BLaER1 treated with 17β-estradiol and CSF1 and Interleukin-3, amounts not matched to agents 10 nM and 100 nM (cell line): ENCODE data around the gene RPS19.

Experiments used
- H3K27ac ChIP-seq, 11 experiments: shearing (Covaris generic); formaldehyde crosslinking; 2 replicates each; pipeline ENCODE4 v1.8.1; 2022
- H3K27me3 ChIP-seq, 11 experiments: shearing (Covaris generic); formaldehyde crosslinking; 2 replicates each; pipeline ENCODE4 v1.8.1; 2022
- H3K36me3 ChIP-seq, 11 experiments: shearing (Covaris generic); formaldehyde crosslinking; 2 replicates each; pipeline ENCODE4 v1.8.1; 2022
- H3K4me1 ChIP-seq, 10 experiments: shearing (Covaris generic); formaldehyde crosslinking; 2 replicates each; pipeline ENCODE4 v1.8.1; 2022
- H3K4me2 ChIP-seq, 11 experiments: shearing (Covaris generic); formaldehyde crosslinking; 2 replicates each; pipeline ENCODE4 v1.8.1; 2022
- H3K4me3 ChIP-seq, 10 experiments: shearing (Covaris generic); formaldehyde crosslinking; 2 replicates each; pipeline ENCODE4 v1.8.1; 2022
- H3K9ac ChIP-seq, 11 experiments: shearing (Covaris generic); formaldehyde crosslinking; 2 replicates each; pipeline ENCODE4 v1.8.1; 2022
- H3K9me3 ChIP-seq, 11 experiments: shearing (Covaris generic); formaldehyde crosslinking; replicated peaks in 1 of 11; 2 replicates each; pipeline ENCODE4 v1.8.1; 2022
- H4K20me1 ChIP-seq, 11 experiments: shearing (Covaris generic); formaldehyde crosslinking; 2 replicates each; pipeline ENCODE4 v1.8.1; 2022
- Cebpa-rat ChIP-seq, 11 experiments: shearing (Covaris generic); IDR thresholded peaks; 2 replicates each; pipeline ENCODE4 v1.8.1; 2022

RPS19 gene

GRCh38 chr19:41883821-41884733 is 24.0 kb downstream of the RPS19 start:
- H4K20me1 ChIP-seq = peaks cover 46 to 52% (median 48%) of the 10 kb centered on the region in 11 experiments
- H3K27me3 ChIP-seq = no peaks in the 10 kb centered on the region
- H3K4me2 ChIP-seq = peak overlapping the region; percentile 82 to 99 (median 98)
- no peak for TF ChIP-seq Cebpa-rat (IDR thresholded peaks at IDR 0.05)
- H3K9me3 ChIP-seq = no peaks in the 10 kb centered on the region
- H3K4me3 ChIP-seq = peak overlapping the region; percentile 73 to 96 (median 88)
- H3K4me1 ChIP-seq = peaks cover 64 to 83% (median 79%) of the 10 kb centered on the region in 10 experiments
- H3K27ac ChIP-seq = peak overlapping the region; percentile 76 to 98 (median 96)
- peak overlapping the region; percentile 86 to 97 (median 95) for H3K9ac ChIP-seq
- H3K36me3 ChIP-seq = peaks cover 14 to 52% (median 29%) of the 10 kb centered on the region in 11 experiments

- peaks cover 46 to 80% (median 72%) of the 10 kb centered on the region in 10 experiments for H3K4me1 ChIP-seq
- H3K27me3 ChIP-seq = no peaks in the 10 kb centered on the region
- H3K27ac ChIP-seq = peak overlapping the region in 10 of 11 experiments; percentile 50 to 98 (median 80); a peak in 19 of 22 replicates
- TF ChIP-seq Cebpa-rat (IDR thresholded peaks at IDR 0.05) = no peak
- H3K4me2 ChIP-seq = peak overlapping the region; percentile 82 to 99 (median 98)
- peak overlapping the region in 9 of 10 experiments; percentile 20 to 94 (median 50); a peak in 18 of 20 replicates for H3K4me3 ChIP-seq
- H3K36me3 ChIP-seq = peaks cover 29 to 64% (median 48%) of the 10 kb centered on the region in 11 experiments
- peaks cover 61 to 79% (median 77%) of the 10 kb centered on the region in 11 experiments for H4K20me1 ChIP-seq
- no peaks in the 10 kb centered on the region for H3K9me3 ChIP-seq
- peak overlapping the region; percentile 61 to 97 (median 86) for H3K9ac ChIP-seq
Measured at GRCh38 chr19:41886761-41887710, 27.0 kb downstream of the RPS19 start.

GRCh38 chr19:41887711-41888382 is 27.8 kb downstream of the RPS19 start:
- H3K9ac ChIP-seq = peak overlapping the region; percentile 61 to 97 (median 86); a peak in 21 of 22 replicates
- no peaks in the 10 kb centered on the region for H3K9me3 ChIP-seq
- H3K4me3 ChIP-seq = peak overlapping the region in 8 of 10 experiments; percentile 37 to 94 (median 52); a peak in 16 of 20 replicates
- H3K27me3 ChIP-seq = no peaks in the 10 kb centered on the region
- peak overlapping the region in 10 of 11 experiments; percentile 50 to 98 (median 80); a peak in 19 of 22 replicates for H3K27ac ChIP-seq
- no peak for TF ChIP-seq Cebpa-rat (IDR thresholded peaks at IDR 0.05)
- peaks cover 62 to 87% (median 85%) of the 10 kb centered on the region in 11 experiments for H4K20me1 ChIP-seq
- H3K36me3 ChIP-seq = peaks cover 37 to 72% (median 55%) of the 10 kb centered on the region in 11 experiments
- peak overlapping the region; percentile 82 to 99 (median 98) for H3K4me2 ChIP-seq
- H3K4me1 ChIP-seq = peaks cover 42 to 81% (median 73%) of the 10 kb centered on the region in 10 experiments

- peaks cover 42 to 84% (median 75%) of the 10 kb centered on the region in 10 experiments for H3K4me1 ChIP-seq
- H3K36me3 ChIP-seq = peaks cover 38 to 76% (median 58%) of the 10 kb centered on the region in 11 experiments
- H3K9me3 ChIP-seq = no peaks in the 10 kb centered on the region
- H3K4me3 ChIP-seq = no peak overlapping the region
- no peak for TF ChIP-seq Cebpa-rat (IDR thresholded peaks at IDR 0.05)
- H3K9ac ChIP-seq = peak overlapping the region in 4 of 11 experiments; percentile 5 to 95 (median 24); a peak in 3 of 22 replicates
- peaks cover 62 to 92% (median 87%) of the 10 kb centered on the region in 11 experiments for H4K20me1 ChIP-seq
- no peaks in the 10 kb centered on the region for H3K27me3 ChIP-seq
- H3K27ac ChIP-seq = peak overlapping the region in 2 of 11 experiments; percentile 29 to 40; a peak in 3 of 22 replicates
- H3K4me2 ChIP-seq = no peak overlapping the region; a peak in 1 of 22 replicates
Measured at GRCh38 chr19:41888926-41889325, 28.9 kb downstream of the RPS19 start.

- no peak for TF ChIP-seq Cebpa-rat (IDR thresholded peaks at IDR 0.05)
- Histone ChIP-seq H4K20me1 (peaks cover 56 to 94% (median 87%) of the 10 kb centered on the region in 11 experiments), H3K4me1 (peaks cover 37 to 79% (median 71%) of the 10 kb centered on the region in 10 experiments), H3K27ac (no peak overlapping the region), H3K9me3 (no peaks in the 10 kb centered on the region), H3K36me3 (peaks cover 47 to 85% (median 67%) of the 10 kb centered on the region in 11 experiments), H3K9ac (no peak overlapping the region; a peak in 1 of 22 replicates), H3K4me3 (no peak overlapping the region), H3K27me3 (no peaks in the 10 kb centered on the region), H3K4me2 (no peak overlapping the region)
Measured at GRCh38 chr19:41889896-41890295, 29.8 kb downstream of the RPS19 start.

- Histone ChIP-seq H3K9me3 (no peaks in the 10 kb centered on the region), H3K9ac (no peak overlapping the region; a peak in 1 of 22 replicates), H3K36me3 (peaks cover 58 to 85% (median 70%) of the 10 kb centered on the region in 11 experiments)
Measured at GRCh38 chr19:41890936-41891335, 30.9 kb downstream of the RPS19 start.

GRCh38 chr19:41892173-41892902 is 32.3 kb downstream of the RPS19 start:
- Histone ChIP-seq H3K27me3 (no peaks in the 10 kb centered on the region), H3K4me2 (peak overlapping the region in 7 of 11 experiments; percentile 5 to 29 (median 19); a peak in 8 of 22 replicates), H4K20me1 (peaks cover 32 to 88% (median 76%) of the 10 kb centered on the region in 11 experiments), H3K9me3 (no peaks in the 10 kb centered on the region), H3K27ac (peak overlapping the region in 6 of 11 experiments; percentile 5 to 23 (median 15); a peak in 6 of 22 replicates), H3K4me1 (peaks cover 13 to 54% (median 47%) of the 10 kb centered on the region in 10 experiments), H3K9ac (peak overlapping the region in 8 of 11 experiments; percentile 21 to 55 (median 40); a peak in 10 of 22 replicates), H3K4me3 (no peak overlapping the region), H3K36me3 (peaks cover 64 to 85% (median 74%) of the 10 kb centered on the region in 11 experiments)
- TF ChIP-seq Cebpa-rat (IDR thresholded peaks at IDR 0.05) = no peak

More at GRCh38 chr19:41890936-41891335, 30.9 kb downstream of the RPS19 start:
- Histone ChIP-seq H3K4me3 (no peak overlapping the region), H3K27me3 (no peaks in the 10 kb centered on the region), H3K4me1 (peaks cover 27 to 68% (median 61%) of the 10 kb centered on the region in 10 experiments), H3K27ac (no peak overlapping the region), H3K4me2 (0 out of 22 replicates have a peak overlapping the region, but pooled peaks of 1 of the 11 experiments have one; percentile 29), H4K20me1 (peaks cover 46 to 94% (median 85%) of the 10 kb centered on the region in 11 experiments)
- no peak for TF ChIP-seq Cebpa-rat (IDR thresholded peaks at IDR 0.05)
